Panc1 (cell line): ENCODE results near the gene NPFF. TPM values are rescaled to one million over a fixed set of nuclear protein-coding genes. Genes with fewer than 3 reads are reported as not detected.

Experiments used
- ATAC-seq: fragments of 200-7000 bp; cut with Tn5 transposase; 2 replicates; pipeline ENCODE4 v1.9.1; 2020; ENCODE audit warnings: mild to moderate bottlenecking, moderate library complexity
- BruUV-seq: library from RNA; stranded (reverse); fragments of 400-500 nt; replicated peaks from 2 replicates; lab custom pipeline; 2021; lab: Mats Ljungman, UMichigan
- CTCF ChIA-PET: fragments of 300-600 bp; sonication (Branson Sonifier 250); formaldehyde crosslinking; loops from one replicate; lab custom pipeline; 2022; ENCODE audit warnings: antibody characterized with exemption; lab: Charles Lee
- POLR2A ChIA-PET: fragments of 300-600 bp; sonication (Branson Sonifier 250); formaldehyde crosslinking; loops from one replicate; lab custom pipeline; 2022; ENCODE audit warnings: antibody characterized with exemption; lab: Charles Lee
- DNase-seq: peaks from one replicate; pipeline ENCODE4 v3.0.0-alpha.2; 2010; ENCODE audit warnings: low read depth, low spot score
- H3K27ac ChIP-seq: 2 replicates; pipeline ENCODE4 v1.5.1; 2011; ENCODE audit warnings: mild to moderate bottlenecking, low read length, inconsistent platforms
- H3K27me3 ChIP-seq: fragments of 200-500 bp; sonication (Bioruptor generic); 2 replicates; pipeline ENCODE4 v1.6.0; 2014; ENCODE audit warnings: low read length, inconsistent platforms; ENCODE audit not compliant: control insufficient read depth, insufficient read depth
- H3K36me3 ChIP-seq: fragments of 200-500 bp; sonication (Bioruptor generic); 2 replicates; pipeline ENCODE4 v1.5.1; 2014; ENCODE audit warnings: inconsistent platforms, mild to moderate bottlenecking, low read length, moderate library complexity; ENCODE audit not compliant: control insufficient read depth, insufficient read depth
- H3K4me1 ChIP-seq: 2 replicates; pipeline ENCODE4 v1.5.1; 2011; ENCODE audit warnings: inconsistent platforms, mild to moderate bottlenecking, low read length, moderate library complexity; ENCODE audit not compliant: control insufficient read depth, insufficient read depth
- H3K4me3 ChIP-seq, 2 experiments: 2 replicates each; pipeline ENCODE4 v1.5.1; 2011 to 2012; ENCODE audit warnings: low read depth in 2 of 2, low read length in 2 of 2, mild to moderate bottlenecking in 2 of 2, inconsistent platforms in 1 of 2, moderate library complexity in 1 of 2
- H3K9me3 ChIP-seq: fragments of 200-500 bp; sonication (Bioruptor generic); 2 replicates; pipeline ENCODE4 v1.5.1; 2014; ENCODE audit warnings: low read depth, mild to moderate bottlenecking, inconsistent platforms, low read length, moderate library complexity; ENCODE audit not compliant: control insufficient read depth, insufficient read depth
- POLR2AphosphoS5 ChIP-seq: IDR thresholded peaks from 2 replicates; pipeline ENCODE4 v1.6.1; 2012; ENCODE audit warnings: mild to moderate bottlenecking, low read depth, low read length, moderate library complexity
- SIN3A ChIP-seq: IDR thresholded peaks from 2 replicates; pipeline ENCODE4 v1.6.1; 2012; ENCODE audit warnings: low read depth, mild to moderate bottlenecking, low read length, moderate library complexity, borderline replicate concordance; ENCODE audit not compliant: insufficient read depth
- TCF7L2 ChIP-seq: IDR thresholded peaks from 2 replicates; pipeline ENCODE4 v1.6.1; 2011; ENCODE audit warnings: mild to moderate bottlenecking, low read depth, low read length, inconsistent platforms
- in situ Hi-C: cut with HindIII; loops from 2 replicates; pipeline ENCODE4 v1.10.0; 2016; ENCODE audit warnings: low sequenced_read_pairs, low pct_unique_long_range_greater_than_20kb
- intact Hi-C: fragments of 100-400 bp; cut with micrococcal nuclease; formaldehyde crosslinking; loops from one replicate; pipeline ENCODE4 v1.10.0; 2022; ENCODE audit not compliant: unreplicated experiment
- total RNA-seq: library from RNA; stranded (reverse); gene quantifications from one replicate; pipeline ENCODE4 v1.2.1, GENCODE V29; 2021; ENCODE audit not compliant: unreplicated experiment
- TF ChIP-seq, protein P1 (sequence below): fragments of 450-650 bp; IDR thresholded peaks from 2 replicates; pipeline ENCODE4 v1.5.1; 2017; ENCODE audit warnings: mild to moderate bottlenecking
- TF ChIP-seq, protein P2 (sequence below), 2 experiments: IDR thresholded peaks; 2 replicates each; pipeline ENCODE4 v1.6.1; 2011 to 2012; ENCODE audit warnings: low read depth in 2 of 2, control low read depth in 1 of 2, low read length in 1 of 2, mild to moderate bottlenecking in 1 of 2, moderate library complexity in 1 of 2; ENCODE audit not compliant: insufficient read depth in 1 of 2

Gene NPFF
- total RNA-seq, 1 experiment from 2014 or later, result not detected

DNA sequence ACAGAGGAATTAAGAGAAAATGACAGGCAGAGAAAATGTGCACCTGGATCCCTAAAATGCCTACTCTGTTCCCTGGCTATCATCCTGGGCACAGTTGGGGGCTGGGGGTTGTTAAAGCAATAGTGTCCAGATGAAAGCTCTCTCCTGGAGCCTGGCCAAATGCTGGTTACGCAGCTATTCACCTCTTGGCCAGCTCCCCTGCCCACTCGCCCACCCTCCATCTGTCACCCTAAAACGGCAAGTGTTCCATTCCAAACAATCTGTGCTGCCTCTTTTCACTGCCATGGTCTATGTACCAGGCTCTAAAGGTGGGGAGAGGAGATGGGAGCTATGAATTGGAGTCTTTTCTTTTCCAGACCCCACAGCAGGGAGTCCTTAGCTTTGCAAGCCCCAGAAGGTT lies 24.7 kb upstream of the NPFF start:
- in situ Hi-C loops, result no loop called here
- peaks cover 27% of the 10 kb centered on the region for H3K36me3 ChIP-seq
- no peaks in the 10 kb centered on the region for H3K27me3 ChIP-seq
- TF ChIP-seq, protein P1, sequence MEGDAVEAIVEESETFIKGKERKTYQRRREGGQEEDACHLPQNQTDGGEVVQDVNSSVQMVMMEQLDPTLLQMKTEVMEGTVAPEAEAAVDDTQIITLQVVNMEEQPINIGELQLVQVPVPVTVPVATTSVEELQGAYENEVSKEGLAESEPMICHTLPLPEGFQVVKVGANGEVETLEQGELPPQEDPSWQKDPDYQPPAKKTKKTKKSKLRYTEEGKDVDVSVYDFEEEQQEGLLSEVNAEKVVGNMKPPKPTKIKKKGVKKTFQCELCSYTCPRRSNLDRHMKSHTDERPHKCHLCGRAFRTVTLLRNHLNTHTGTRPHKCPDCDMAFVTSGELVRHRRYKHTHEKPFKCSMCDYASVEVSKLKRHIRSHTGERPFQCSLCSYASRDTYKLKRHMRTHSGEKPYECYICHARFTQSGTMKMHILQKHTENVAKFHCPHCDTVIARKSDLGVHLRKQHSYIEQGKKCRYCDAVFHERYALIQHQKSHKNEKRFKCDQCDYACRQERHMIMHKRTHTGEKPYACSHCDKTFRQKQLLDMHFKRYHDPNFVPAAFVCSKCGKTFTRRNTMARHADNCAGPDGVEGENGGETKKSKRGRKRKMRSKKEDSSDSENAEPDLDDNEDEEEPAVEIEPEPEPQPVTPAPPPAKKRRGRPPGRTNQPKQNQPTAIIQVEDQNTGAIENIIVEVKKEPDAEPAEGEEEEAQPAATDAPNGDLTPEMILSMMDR, result no peak
- TF ChIP-seq SIN3A (no peak), TCF7L2 (no peak), POLR2AphosphoS5 (no peak)
- TF ChIP-seq, protein P2, sequence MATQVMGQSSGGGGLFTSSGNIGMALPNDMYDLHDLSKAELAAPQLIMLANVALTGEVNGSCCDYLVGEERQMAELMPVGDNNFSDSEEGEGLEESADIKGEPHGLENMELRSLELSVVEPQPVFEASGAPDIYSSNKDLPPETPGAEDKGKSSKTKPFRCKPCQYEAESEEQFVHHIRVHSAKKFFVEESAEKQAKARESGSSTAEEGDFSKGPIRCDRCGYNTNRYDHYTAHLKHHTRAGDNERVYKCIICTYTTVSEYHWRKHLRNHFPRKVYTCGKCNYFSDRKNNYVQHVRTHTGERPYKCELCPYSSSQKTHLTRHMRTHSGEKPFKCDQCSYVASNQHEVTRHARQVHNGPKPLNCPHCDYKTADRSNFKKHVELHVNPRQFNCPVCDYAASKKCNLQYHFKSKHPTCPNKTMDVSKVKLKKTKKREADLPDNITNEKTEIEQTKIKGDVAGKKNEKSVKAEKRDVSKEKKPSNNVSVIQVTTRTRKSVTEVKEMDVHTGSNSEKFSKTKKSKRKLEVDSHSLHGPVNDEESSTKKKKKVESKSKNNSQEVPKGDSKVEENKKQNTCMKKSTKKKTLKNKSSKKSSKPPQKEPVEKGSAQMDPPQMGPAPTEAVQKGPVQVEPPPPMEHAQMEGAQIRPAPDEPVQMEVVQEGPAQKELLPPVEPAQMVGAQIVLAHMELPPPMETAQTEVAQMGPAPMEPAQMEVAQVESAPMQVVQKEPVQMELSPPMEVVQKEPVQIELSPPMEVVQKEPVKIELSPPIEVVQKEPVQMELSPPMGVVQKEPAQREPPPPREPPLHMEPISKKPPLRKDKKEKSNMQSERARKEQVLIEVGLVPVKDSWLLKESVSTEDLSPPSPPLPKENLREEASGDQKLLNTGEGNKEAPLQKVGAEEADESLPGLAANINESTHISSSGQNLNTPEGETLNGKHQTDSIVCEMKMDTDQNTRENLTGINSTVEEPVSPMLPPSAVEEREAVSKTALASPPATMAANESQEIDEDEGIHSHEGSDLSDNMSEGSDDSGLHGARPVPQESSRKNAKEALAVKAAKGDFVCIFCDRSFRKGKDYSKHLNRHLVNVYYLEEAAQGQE (IDR thresholded peaks at IDR 0.05; ENCODE audit: insufficient read depth in 1 of 2, low read depth in 2 of 2, low read length in 1 of 2), result no peak
- ChIA-PET POLR2A (no interaction called here), CTCF (no interaction called here)
- ATAC-seq (no peak), DNase-seq (no peak)
- H3K4me3 ChIP-seq, result no peak overlapping the region
- H3K9me3 ChIP-seq, result no peaks in the 10 kb centered on the region
- intact Hi-C loops, result no loop called here
- no peaks in the 10 kb centered on the region for H3K4me1 ChIP-seq
- BruUV-seq, result no TSS peak
- H3K27ac ChIP-seq, result no peak overlapping the region

DNA sequence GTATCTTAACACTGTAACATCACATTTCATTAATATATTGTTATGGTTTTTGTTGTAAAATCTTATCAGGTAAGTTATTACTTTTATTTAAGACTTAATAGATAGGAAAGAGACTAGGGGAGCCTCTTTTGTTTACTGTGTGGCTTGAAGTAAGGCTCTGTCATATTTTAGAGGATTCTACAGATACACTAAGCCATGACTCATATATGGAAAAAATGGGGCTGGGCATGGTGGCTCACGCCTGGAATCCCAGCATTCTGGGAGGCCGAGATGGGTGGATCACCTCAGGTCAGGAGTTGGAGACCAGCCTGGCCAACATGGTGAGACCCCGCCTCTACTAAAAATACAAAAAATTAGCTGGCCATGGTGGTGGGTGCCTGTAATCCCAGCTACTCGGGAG lies 23.6 kb upstream of the NPFF start:
- POLR2A ChIA-PET, result no interaction called here
- Histone ChIP-seq H3K4me3 (no peak overlapping the region), H3K27ac (no peak overlapping the region), H3K9me3 (no peaks in the 10 kb centered on the region), H3K4me1 (no peaks in the 10 kb centered on the region), H3K27me3 (no peaks in the 10 kb centered on the region), H3K36me3 (peaks cover 29% of the 10 kb centered on the region)
- ATAC-seq (no peak), DNase-seq (no peak)
- CTCF ChIA-PET, result no interaction called here
- intact Hi-C loops (no loop called here), in situ Hi-C loops (no loop called here)
- no peak for TF ChIP-seq TCF7L2
- TF ChIP-seq POLR2AphosphoS5, result no peak
- TF ChIP-seq SIN3A, result no peak
- TF ChIP-seq, protein P1, result no peak
- TF ChIP-seq, protein P2 (IDR thresholded peaks at IDR 0.05; ENCODE audit: insufficient read depth in 1 of 2, low read depth in 2 of 2, low read length in 1 of 2), result no peak
- no TSS peak for BruUV-seq
